Lower leg skin (tissue), 3 donors: ENCODE data around the gene CTNNA2.

Source experiments
- POLR2A ChIP-seq, 2 donors: fragments of 450-650 bp; IDR thresholded peaks; one replicate each; pipeline ENCODE4 v1.6.1; 2016 to 2017; ENCODE audit warnings: antibody characterized with exemption in 2 of 2, mild to moderate bottlenecking in 1 of 2, moderate library complexity in 1 of 2
- TF ChIP-seq, protein P1 (sequence below), 3 donors: fragments of 450-650 bp; IDR thresholded peaks; one replicate each; pipeline ENCODE4 v1.5.1; 2016; ENCODE audit warnings: antibody characterized with exemption in 3 of 3, mild to moderate bottlenecking in 3 of 3, moderate library complexity in 2 of 3

DNA sequence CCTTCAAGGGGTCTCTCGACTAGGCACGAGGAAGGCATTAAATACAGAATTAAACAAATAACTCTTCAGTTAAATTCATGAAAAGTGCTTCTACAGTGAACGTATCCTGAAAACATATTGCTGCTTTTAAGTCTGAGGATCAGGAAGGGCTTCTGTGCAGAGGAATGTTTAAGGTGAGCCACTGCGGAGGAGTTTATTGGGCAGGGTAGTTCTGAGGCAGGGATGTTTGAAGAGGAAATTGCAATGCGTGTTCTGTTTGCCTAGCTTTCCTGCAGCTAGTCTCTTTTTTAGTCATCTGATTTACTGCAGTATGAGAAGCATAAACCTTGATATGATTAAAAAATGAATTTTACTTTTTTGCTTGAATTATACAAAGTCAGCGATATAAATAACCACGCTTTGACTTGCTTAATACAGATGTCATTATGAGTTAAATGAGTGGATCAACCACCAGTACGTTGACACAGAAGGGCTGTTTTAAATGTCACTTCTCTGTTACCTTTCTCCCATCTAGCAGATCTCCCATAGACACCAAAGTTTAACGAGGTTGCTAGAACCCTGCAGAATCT lies 98.7 kb downstream of the CTNNA2 start:
- TF ChIP-seq, protein P1, sequence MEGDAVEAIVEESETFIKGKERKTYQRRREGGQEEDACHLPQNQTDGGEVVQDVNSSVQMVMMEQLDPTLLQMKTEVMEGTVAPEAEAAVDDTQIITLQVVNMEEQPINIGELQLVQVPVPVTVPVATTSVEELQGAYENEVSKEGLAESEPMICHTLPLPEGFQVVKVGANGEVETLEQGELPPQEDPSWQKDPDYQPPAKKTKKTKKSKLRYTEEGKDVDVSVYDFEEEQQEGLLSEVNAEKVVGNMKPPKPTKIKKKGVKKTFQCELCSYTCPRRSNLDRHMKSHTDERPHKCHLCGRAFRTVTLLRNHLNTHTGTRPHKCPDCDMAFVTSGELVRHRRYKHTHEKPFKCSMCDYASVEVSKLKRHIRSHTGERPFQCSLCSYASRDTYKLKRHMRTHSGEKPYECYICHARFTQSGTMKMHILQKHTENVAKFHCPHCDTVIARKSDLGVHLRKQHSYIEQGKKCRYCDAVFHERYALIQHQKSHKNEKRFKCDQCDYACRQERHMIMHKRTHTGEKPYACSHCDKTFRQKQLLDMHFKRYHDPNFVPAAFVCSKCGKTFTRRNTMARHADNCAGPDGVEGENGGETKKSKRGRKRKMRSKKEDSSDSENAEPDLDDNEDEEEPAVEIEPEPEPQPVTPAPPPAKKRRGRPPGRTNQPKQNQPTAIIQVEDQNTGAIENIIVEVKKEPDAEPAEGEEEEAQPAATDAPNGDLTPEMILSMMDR (IDR thresholded peaks at IDR 0.05) = no peak
- no peak for TF ChIP-seq POLR2A (IDR thresholded peaks at IDR 0.05)
